Caco-2 (cell line): Measurements from ENCODE around the gene NOL8. TPM values are rescaled to one million over a fixed set of nuclear protein-coding genes. Genes with fewer than 3 reads are reported as not detected.

Experiments
- BruUV-seq: library from RNA; stranded (reverse); fragments of 400-500 nt; replicated peaks from 2 replicates; lab custom pipeline; 2021; lab: Mats Ljungman, UMichigan
- CTCF ChIA-PET: fragments of 300-600 bp; sonication (Branson Sonifier 250); formaldehyde crosslinking; loops from one replicate; lab custom pipeline; 2022; ENCODE audit warnings: antibody characterized with exemption; lab: Charles Lee
- POLR2A ChIA-PET: fragments of 300-600 bp; sonication (Branson Sonifier 250); formaldehyde crosslinking; loops from one replicate; lab custom pipeline; 2022; ENCODE audit warnings: antibody characterized with exemption; lab: Charles Lee
- DNase-seq, 2 experiments: peaks; one replicate each; pipeline versions ENCODE4 v3.0.0 to v3.0.0-alpha.2; 2020 to 2022
- H3K27me3 ChIP-seq: replicated peaks from 2 replicates; pipeline ENCODE4 v1.6.0; 2011; ENCODE audit warnings: low read length; ENCODE audit not compliant: control insufficient read depth, insufficient read depth
- H3K36me3 ChIP-seq: 2 replicates; pipeline ENCODE4 v1.5.1; 2011; ENCODE audit warnings: low read length; ENCODE audit not compliant: control insufficient read depth, insufficient read depth
- H3K4me1 ChIP-seq: fragments of 250-450 bp; sonication (Bioruptor Pico); 2 replicates; pipeline ENCODE4 v1.5.1; 2020; ENCODE audit warnings: mild to moderate bottlenecking
- H3K4me3 ChIP-seq: 2 replicates; pipeline ENCODE4 v1.5.1; 2011; ENCODE audit warnings: low read depth, mild to moderate bottlenecking, control low read depth, low read length
- H3K9me3 ChIP-seq: fragments of 250-450 bp; sonication (Bioruptor Pico); 2 replicates; pipeline ENCODE4 v1.5.1; 2020; ENCODE audit warnings: mild to moderate bottlenecking, moderate library complexity
- H3K27ac Mint-ChIP-seq: one replicate; pipeline ENCODE4 v1.8.0; 2022; ENCODE audit warnings: mixed read lengths; ENCODE audit not compliant: unreplicated experiment
- H3K27me3 Mint-ChIP-seq: one replicate; pipeline ENCODE4 v1.8.0; 2022; ENCODE audit warnings: mixed read lengths; ENCODE audit not compliant: insufficient read depth, unreplicated experiment
- H3K36me3 Mint-ChIP-seq: one replicate; pipeline ENCODE4 v1.8.0; 2022; ENCODE audit warnings: mild to moderate bottlenecking, mixed read lengths; ENCODE audit not compliant: insufficient read depth, unreplicated experiment
- H3K4me1 Mint-ChIP-seq: one replicate; pipeline ENCODE4 v1.8.0; 2022; ENCODE audit warnings: low read depth, mixed read lengths; ENCODE audit not compliant: unreplicated experiment
- H3K4me3 Mint-ChIP-seq: one replicate; pipeline ENCODE4 v1.8.0; 2022; ENCODE audit warnings: mild to moderate bottlenecking, moderate library complexity, mixed read lengths; ENCODE audit not compliant: unreplicated experiment
- H3K9me3 Mint-ChIP-seq: one replicate; pipeline ENCODE4 v1.8.0; 2022; ENCODE audit warnings: mixed read lengths; ENCODE audit not compliant: unreplicated experiment
- intact Hi-C: fragments of 100-400 bp; cut with micrococcal nuclease; formaldehyde crosslinking; loops from one replicate; pipeline ENCODE4 v1.10.0; 2022; ENCODE audit not compliant: unreplicated experiment
- total RNA-seq: library from RNA; stranded (reverse); gene quantifications from 2 replicates; pipeline ENCODE4 v1.2.3, GENCODE V29; 2022
- TF ChIP-seq, protein P1 (sequence below), 2 experiments: fragments of 200-600 bp in 1 of 2; IDR thresholded peaks; 1 replicate in 1 of 2; 2 replicates in 1 of 2; pipeline versions ENCODE4 v1.5.1 to v1.8.0; 2011 to 2022; ENCODE audit warnings: antibody characterized with exemption in 1 of 2, control low read depth in 1 of 2, inconsistent platforms in 1 of 2, low read depth in 1 of 2, low read length in 1 of 2, mild to moderate bottlenecking in 1 of 2, moderate library complexity in 1 of 2; ENCODE audit not compliant: insufficient read depth in 1 of 2, severe bottlenecking in 1 of 2, unreplicated experiment in 1 of 2

The NOL8 gene
- total RNA-seq, 1 experiment from 2014 or later: 29.4 TPM

DNA sequence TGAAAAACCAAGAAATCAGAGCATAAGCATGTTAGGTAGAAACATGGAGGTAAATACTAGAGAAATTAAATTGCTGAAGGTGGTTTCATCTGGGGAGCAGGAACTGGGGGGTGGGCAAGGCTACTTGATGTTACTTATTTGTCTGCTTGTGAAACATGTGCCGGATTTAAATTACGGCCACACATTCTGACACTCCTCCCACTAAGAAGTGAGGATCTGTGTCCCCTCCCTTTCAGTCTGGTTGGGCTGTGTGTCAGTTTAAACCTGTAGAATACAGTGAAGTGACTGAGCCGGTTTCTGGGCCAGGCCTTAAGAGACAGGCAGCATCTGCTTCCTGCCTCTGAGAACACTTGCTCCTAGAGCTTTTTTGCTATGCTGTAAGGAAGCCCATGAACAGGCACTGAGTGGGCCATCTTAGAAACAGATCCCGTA is 29.3 kb downstream of the NOL8 start:
- Histone ChIP-seq H3K4me3 (no peak overlapping the region), H3K9me3 (no peaks in the 10 kb centered on the region), H3K36me3 (no peaks in the 10 kb centered on the region), H3K27me3 (no peaks in the 10 kb centered on the region), H3K4me1 (peaks cover 9% of the 10 kb centered on the region; the same call in 1 of the 2 replicates)
- TF ChIP-seq, protein P1, sequence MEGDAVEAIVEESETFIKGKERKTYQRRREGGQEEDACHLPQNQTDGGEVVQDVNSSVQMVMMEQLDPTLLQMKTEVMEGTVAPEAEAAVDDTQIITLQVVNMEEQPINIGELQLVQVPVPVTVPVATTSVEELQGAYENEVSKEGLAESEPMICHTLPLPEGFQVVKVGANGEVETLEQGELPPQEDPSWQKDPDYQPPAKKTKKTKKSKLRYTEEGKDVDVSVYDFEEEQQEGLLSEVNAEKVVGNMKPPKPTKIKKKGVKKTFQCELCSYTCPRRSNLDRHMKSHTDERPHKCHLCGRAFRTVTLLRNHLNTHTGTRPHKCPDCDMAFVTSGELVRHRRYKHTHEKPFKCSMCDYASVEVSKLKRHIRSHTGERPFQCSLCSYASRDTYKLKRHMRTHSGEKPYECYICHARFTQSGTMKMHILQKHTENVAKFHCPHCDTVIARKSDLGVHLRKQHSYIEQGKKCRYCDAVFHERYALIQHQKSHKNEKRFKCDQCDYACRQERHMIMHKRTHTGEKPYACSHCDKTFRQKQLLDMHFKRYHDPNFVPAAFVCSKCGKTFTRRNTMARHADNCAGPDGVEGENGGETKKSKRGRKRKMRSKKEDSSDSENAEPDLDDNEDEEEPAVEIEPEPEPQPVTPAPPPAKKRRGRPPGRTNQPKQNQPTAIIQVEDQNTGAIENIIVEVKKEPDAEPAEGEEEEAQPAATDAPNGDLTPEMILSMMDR (IDR thresholded peaks at IDR 0.05; ENCODE audit: insufficient read depth in 1 of 2, low read depth in 1 of 2, low read length in 1 of 2, severe bottlenecking in 1 of 2, unreplicated experiment in 1 of 2): no peak
- Mint-ChIP-seq H3K4me3 (no peak overlapping the region), H3K27ac (peak overlapping the region; percentile 76), H3K9me3 (no peaks in the 10 kb centered on the region), H3K27me3 (no peaks in the 10 kb centered on the region), H3K4me1 (peaks cover 7% of the 10 kb centered on the region), H3K36me3 (peaks cover 48% of the 10 kb centered on the region)
- ChIA-PET CTCF (no interaction called here), POLR2A (no interaction called here)
- intact Hi-C loops: no loop called here
- DNase-seq: peak in 1 of 2 experiments; percentile 1
- no TSS peak for BruUV-seq

DNA sequence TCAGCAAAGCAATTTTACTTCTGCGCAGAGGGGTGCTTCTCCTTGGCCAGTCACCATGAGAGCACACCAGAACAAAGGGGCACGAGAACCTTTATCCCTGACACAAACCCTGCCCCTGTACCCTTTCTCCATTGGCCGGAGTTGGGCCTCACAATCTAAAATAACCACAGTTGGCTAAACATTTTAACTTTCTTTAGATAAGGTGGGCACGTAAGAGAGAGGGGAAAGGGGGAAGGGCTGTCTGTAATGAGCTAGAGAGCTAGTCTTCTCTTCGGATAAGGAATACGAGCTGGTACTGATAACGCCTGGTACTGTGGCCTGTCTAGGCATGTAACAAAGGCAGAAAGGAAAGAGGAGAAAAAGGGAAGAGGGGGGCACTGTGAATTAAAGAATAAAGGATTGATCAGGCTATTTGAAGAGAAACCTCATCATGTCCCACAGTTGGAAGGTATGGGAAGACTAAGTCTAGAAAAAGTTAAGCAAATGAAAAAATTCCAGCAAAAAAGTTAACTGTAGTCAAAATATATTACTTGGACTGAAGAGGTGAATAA is 29.8 kb downstream of the NOL8 start:
- DNase-seq: no peak
- CTCF ChIA-PET: no interaction called here
- H3K27ac Mint-ChIP-seq: peak overlapping the region; percentile 76
- TF ChIP-seq, protein P1 (IDR thresholded peaks at IDR 0.05; ENCODE audit: insufficient read depth in 1 of 2, low read depth in 1 of 2, low read length in 1 of 2, severe bottlenecking in 1 of 2, unreplicated experiment in 1 of 2): no peak
- POLR2A ChIA-PET: interaction anchor here (0.5 kb wide), 1 partner anchor 26 kb away, joined by 3 read pairs; no protein-coding TSS in a partner anchor
- BruUV-seq: no TSS peak
- H3K36me3 Mint-ChIP-seq: peaks cover 54% of the 10 kb centered on the region
- no peaks in the 10 kb centered on the region for H3K9me3 ChIP-seq
- peaks cover 7% of the 10 kb centered on the region for H3K4me1 Mint-ChIP-seq
- no peak overlapping the region for H3K4me3 ChIP-seq
- peak overlapping the region; percentile 33 for H3K4me3 Mint-ChIP-seq
- intact Hi-C loops: no loop called here
- H3K36me3 ChIP-seq: no peaks in the 10 kb centered on the region
- H3K27me3 Mint-ChIP-seq: no peaks in the 10 kb centered on the region
- H3K4me1 ChIP-seq: peaks cover 9% of the 10 kb centered on the region; the same call in 1 of the 2 replicates
- H3K9me3 Mint-ChIP-seq: no peaks in the 10 kb centered on the region
- no peaks in the 10 kb centered on the region for H3K27me3 ChIP-seq

DNA sequence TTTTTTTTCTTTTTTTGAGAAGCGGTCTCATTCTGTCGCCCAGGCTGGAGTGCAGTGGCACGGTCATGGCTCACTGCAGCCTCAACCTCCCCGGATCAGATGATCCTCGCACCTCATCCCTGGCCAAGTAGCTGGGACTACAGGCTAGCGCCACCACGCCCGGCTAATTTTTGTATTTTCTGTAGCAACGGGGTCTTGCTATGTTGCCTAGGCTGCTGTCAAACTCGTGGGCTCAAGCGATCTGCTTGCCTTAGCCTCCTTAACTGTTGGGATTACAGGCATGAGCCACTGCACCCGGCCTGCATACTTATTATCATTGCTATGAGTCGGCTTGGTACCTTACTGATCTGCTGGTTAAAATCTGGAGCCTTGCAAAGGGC is 30.9 kb downstream of the NOL8 start:
- Mint-ChIP-seq H3K27me3 (no peaks in the 10 kb centered on the region), H3K4me3 (peak overlapping the region; percentile 92), H3K36me3 (peaks cover 57% of the 10 kb centered on the region), H3K9me3 (no peaks in the 10 kb centered on the region), H3K4me1 (peaks cover 7% of the 10 kb centered on the region), H3K27ac (peak overlapping the region; percentile 98)
- peak in 1 of 2 experiments; percentile 2 for DNase-seq
- Histone ChIP-seq H3K4me1 (peaks cover 9% of the 10 kb centered on the region; the same call in 1 of the 2 replicates), H3K9me3 (no peaks in the 10 kb centered on the region), H3K4me3 (peak overlapping the region; percentile 80), H3K36me3 (no peaks in the 10 kb centered on the region), H3K27me3 (no peaks in the 10 kb centered on the region)
- TF ChIP-seq, protein P1 (IDR thresholded peaks at IDR 0.05; ENCODE audit: insufficient read depth in 1 of 2, low read depth in 1 of 2, low read length in 1 of 2, severe bottlenecking in 1 of 2, unreplicated experiment in 1 of 2): no peak
- CTCF ChIA-PET: no interaction called here
- intact Hi-C loops: no loop called here
- POLR2A ChIA-PET: no interaction called here
- no TSS peak for BruUV-seq
